Keratinocyte (primary cell): ENCODE results near the gene ANKRD53. TPM values are rescaled to one million over a fixed set of nuclear protein-coding genes. Genes with fewer than 3 reads are reported as not detected.
A peak's percentile ranks its signal among the peaks of the same experiment; 100 is the strongest.

Experiments used
- DNase-seq: peaks from one replicate; pipeline ENCODE4 v3.0.0-alpha.2; 2011; ENCODE audit warnings: low read depth, missing footprints, low spot score
- FAIRE-seq: peaks from 2 replicates; lab custom pipeline; 2011; peaks lifted over from hg19 to GRCh38; lab: Jason Lieb, UNC
- H2AFZ ChIP-seq: 2 replicates; pipeline ENCODE4 v1.6.0; 2012; ENCODE audit warnings: low read length, control low read depth, inconsistent platforms; ENCODE audit not compliant: control insufficient read depth
- H3K27ac ChIP-seq: 2 replicates; pipeline ENCODE4 v1.5.1; 2011; ENCODE audit warnings: low read length; ENCODE audit not compliant: control insufficient read depth, insufficient read depth
- H3K27me3 ChIP-seq: 3 replicates; pipeline ENCODE4 v1.6.0; 2011; ENCODE audit warnings: low read length; ENCODE audit not compliant: control insufficient read depth, insufficient read depth; ENCODE audit errors: extremely low read depth
- H3K36me3 ChIP-seq, 2 experiments: 2 replicates in 1 of 2; 3 replicates in 1 of 2; pipeline ENCODE4 v1.5.1; 2011; ENCODE audit warnings: low read length in 2 of 2, mild to moderate bottlenecking in 1 of 2; ENCODE audit not compliant: control insufficient read depth in 2 of 2, insufficient read depth in 2 of 2; ENCODE audit errors: extremely low read depth in 1 of 2
- H3K4me1 ChIP-seq: 3 replicates; pipeline ENCODE4 v1.5.1; 2011; ENCODE audit warnings: low read length; ENCODE audit not compliant: control insufficient read depth, insufficient read depth; ENCODE audit errors: extremely low read depth
- H3K4me2 ChIP-seq: 3 replicates; pipeline ENCODE4 v1.6.0; 2011; ENCODE audit warnings: low read depth, low read length; ENCODE audit not compliant: control insufficient read depth, insufficient read depth; ENCODE audit errors: extremely low read depth
- H3K4me3 ChIP-seq, 3 experiments: fragments of 200-600 bp in 1 of 3; sonication (generic) in 1 of 3; 2 replicates in 2 of 3; 3 replicates in 1 of 3; pipeline ENCODE4 v1.5.1; 2011 to 2016; ENCODE audit warnings: low read length in 3 of 3, mild to moderate bottlenecking in 3 of 3, control low read depth in 2 of 3, inconsistent platforms in 1 of 3, low read depth in 1 of 3, mixed read lengths in 1 of 3, mixed run types in 1 of 3, moderate library complexity in 1 of 3; ENCODE audit not compliant: control insufficient read depth in 2 of 3, insufficient read depth in 2 of 3; ENCODE audit errors: extremely low read depth in 1 of 3
- H3K79me2 ChIP-seq: 2 replicates; pipeline ENCODE4 v1.6.0; 2012; ENCODE audit warnings: low read length; ENCODE audit not compliant: control insufficient read depth, insufficient read depth
- H3K9ac ChIP-seq: 3 replicates; pipeline ENCODE4 v1.6.0; 2011; ENCODE audit warnings: low read length; ENCODE audit not compliant: control insufficient read depth, insufficient read depth; ENCODE audit errors: extremely low read depth
- H3K9me1 ChIP-seq: 3 replicates; pipeline ENCODE4 v1.6.0; 2011; ENCODE audit warnings: low read length; ENCODE audit not compliant: control insufficient read depth, insufficient read depth; ENCODE audit errors: extremely low read depth
- H3K9me3 ChIP-seq: 2 replicates; pipeline ENCODE4 v1.5.1; 2012; ENCODE audit warnings: low read depth, low read length; ENCODE audit not compliant: control insufficient read depth
- H4K20me1 ChIP-seq: 3 replicates; pipeline ENCODE4 v1.6.0; 2011; ENCODE audit warnings: low read length; ENCODE audit not compliant: control insufficient read depth, insufficient read depth; ENCODE audit errors: extremely low read depth
- EZH2 ChIP-seq: IDR thresholded peaks from one replicate; pipeline ENCODE4 v1.6.1; 2012; ENCODE audit warnings: inconsistent platforms, mild to moderate bottlenecking, low read length, moderate library complexity
- dilution Hi-C: fragments of 300-500 bp; cut with MboI; formaldehyde crosslinking; loops from one replicate; pipeline ENCODE4 v1.7.0; 2020; ENCODE audit warnings: low sequenced_read_pairs; ENCODE audit not compliant: extremely low pct_ligation_motif_present
- polyA minus RNA-seq, 3 experiments: library from RNA; depleted of rRNA, polyadenylated mRNA; stranded (reverse); fragments of >200 nt; gene quantifications; 1 replicate in 1 of 3; 2 replicates in 1 of 3; 3 replicates in 1 of 3; pipeline ENCODE4 v1.2.3, GENCODE V29; 2011
- polyA plus RNA-seq, 5 experiments: library from polyadenylated mRNA; depleted of rRNA in 3 of 5; stranded (reverse) in 3 of 5; stranded (forward) in 1 of 5; unstranded in 1 of 5; fragments of >200 nt; gene quantifications; 1 replicate in 1 of 5; 2 replicates in 3 of 5; 3 replicates in 1 of 5; pipeline versions ENCODE4 v1.2.1 to v1.2.3, GENCODE V29; 2011 to 2012; ENCODE audit warnings: missing spikeins in 2 of 5, low read depth in 1 of 5, low replicate concordance in 1 of 5
- TF ChIP-seq, protein P1 (sequence below), 3 experiments: IDR thresholded peaks in 1 of 3; conservative IDR thresholded peaks in 1 of 3; optimal IDR thresholded peaks in 1 of 3; 2 replicates in 2 of 3; 3 replicates in 1 of 3; pipeline versions ENCODE3 to v1.5.1; 2011; ENCODE audit warnings: low read length in 3 of 3, mild to moderate bottlenecking in 3 of 3, moderate library complexity in 2 of 3, control low read depth in 1 of 3, inconsistent platforms in 1 of 3; ENCODE audit not compliant: insufficient read depth in 2 of 3; ENCODE audit errors: extremely low read depth in 1 of 3

Gene ANKRD53
- polyA plus RNA-seq (0.05 to 0.15 TPM in 2 of 3 replicates, not detected in the other), polyA minus RNA-seq (0.13 TPM in 1 of 3 replicates, not detected in the others)
- polyA plus RNA-seq (2011; ENCODE audit: low read depth): not detected
- polyA plus RNA-seq (2011; cell fraction: cytosol; rRNA removed): 0.04 and 0.13 TPM in 2 replicates
- 0.05 and 0.48 TPM in 2 replicates for polyA plus RNA-seq (2011; cell fraction: nucleus; rRNA removed)
- 0.07 TPM in 1 of 2 replicates, not detected in the other for polyA plus RNA-seq (2012; ENCODE audit: low replicate concordance)
- not detected for polyA minus RNA-seq (2011; cell fraction: cytosol; rRNA and poly(A)+ RNA removed)
- not detected in 2 replicates for polyA minus RNA-seq (2011; cell fraction: nucleus; rRNA and poly(A)+ RNA removed)

DNA sequence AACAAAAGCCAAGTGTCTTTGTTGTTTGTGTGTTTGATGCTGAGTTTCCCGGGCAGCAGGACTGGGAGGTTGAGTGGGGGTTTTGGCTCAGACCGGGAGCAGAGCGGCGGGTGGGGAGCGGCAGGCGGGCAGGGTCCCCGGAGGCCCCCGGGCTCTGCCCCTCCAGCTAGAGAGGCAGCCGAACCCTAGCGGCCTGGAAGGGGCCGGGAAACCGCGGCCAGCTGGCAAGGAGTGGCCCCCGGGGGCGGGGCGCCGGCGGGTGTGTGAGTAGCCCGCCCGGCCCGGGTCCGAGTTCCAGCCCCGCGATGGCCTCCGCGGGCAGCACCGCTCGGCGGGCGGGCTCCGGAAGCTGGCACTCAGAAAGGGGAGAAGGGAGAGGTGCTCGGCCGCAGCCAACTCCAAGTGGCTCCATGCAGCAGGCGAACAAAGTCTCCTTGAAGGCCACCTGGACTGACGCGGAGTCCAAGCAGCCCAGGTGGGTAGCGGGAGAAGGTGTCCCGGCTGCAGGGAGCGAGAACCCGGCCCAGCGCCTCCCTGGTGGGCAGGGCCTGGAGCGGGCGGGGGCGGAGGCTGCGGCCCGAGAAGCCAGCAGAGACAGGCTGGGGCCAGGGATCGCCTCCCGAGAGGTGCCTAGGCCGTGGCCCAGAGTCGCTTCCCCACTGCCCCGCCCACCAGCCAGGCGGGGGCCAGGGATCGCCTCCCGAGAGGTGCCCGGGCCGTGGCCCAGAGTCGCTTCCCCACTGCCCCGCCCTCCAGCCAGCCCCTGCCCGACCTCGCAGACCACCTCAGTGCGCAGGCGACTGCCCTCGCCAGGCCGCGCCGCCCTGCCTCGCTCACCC is at the start of gene ANKRD53:
TSS of gene ANKRD53 (plus strand) at position 290 of the 839 bp plus-strand sequence. CDS start at position 306, 16 bp downstream.
- Histone ChIP-seq H3K79me2 (no peaks in the 10 kb centered on the region), H2AFZ (peak within 1 kb of the TSS; percentile 91), H4K20me1 (no peaks in the 10 kb centered on the region), H3K4me2 (peak within 1 kb of the TSS; percentile 97), H3K9me3 (no peaks in the 10 kb centered on the region), H3K36me3 (no peaks in the 10 kb centered on the region), H3K4me1 (peaks cover 18% of the 10 kb centered on the region), H3K9me1 (no peaks in the 10 kb centered on the region), H3K9ac (peak within 1 kb of the TSS; percentile 64), H3K4me3 (peak within 1 kb of the TSS; percentile 34 to 71 (median 64)), H3K27me3 (no peaks in the 10 kb centered on the region), H3K27ac (peak within 1 kb of the TSS; percentile 40)
- no peak for TF ChIP-seq EZH2
- TF ChIP-seq, protein P1, sequence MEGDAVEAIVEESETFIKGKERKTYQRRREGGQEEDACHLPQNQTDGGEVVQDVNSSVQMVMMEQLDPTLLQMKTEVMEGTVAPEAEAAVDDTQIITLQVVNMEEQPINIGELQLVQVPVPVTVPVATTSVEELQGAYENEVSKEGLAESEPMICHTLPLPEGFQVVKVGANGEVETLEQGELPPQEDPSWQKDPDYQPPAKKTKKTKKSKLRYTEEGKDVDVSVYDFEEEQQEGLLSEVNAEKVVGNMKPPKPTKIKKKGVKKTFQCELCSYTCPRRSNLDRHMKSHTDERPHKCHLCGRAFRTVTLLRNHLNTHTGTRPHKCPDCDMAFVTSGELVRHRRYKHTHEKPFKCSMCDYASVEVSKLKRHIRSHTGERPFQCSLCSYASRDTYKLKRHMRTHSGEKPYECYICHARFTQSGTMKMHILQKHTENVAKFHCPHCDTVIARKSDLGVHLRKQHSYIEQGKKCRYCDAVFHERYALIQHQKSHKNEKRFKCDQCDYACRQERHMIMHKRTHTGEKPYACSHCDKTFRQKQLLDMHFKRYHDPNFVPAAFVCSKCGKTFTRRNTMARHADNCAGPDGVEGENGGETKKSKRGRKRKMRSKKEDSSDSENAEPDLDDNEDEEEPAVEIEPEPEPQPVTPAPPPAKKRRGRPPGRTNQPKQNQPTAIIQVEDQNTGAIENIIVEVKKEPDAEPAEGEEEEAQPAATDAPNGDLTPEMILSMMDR (optimal IDR thresholded peaks at IDR 0.05 in 1 of 3, IDR thresholded peaks at IDR 0.05 in 1 of 3, conservative IDR thresholded peaks at IDR 0.05 in 1 of 3; ENCODE audit: extremely low read depth in 1 of 3, insufficient read depth in 2 of 3, low read length in 3 of 3): no peak
- dilution Hi-C loops: no loop called here
- FAIRE-seq: no peak
- no peak for DNase-seq

DNA sequence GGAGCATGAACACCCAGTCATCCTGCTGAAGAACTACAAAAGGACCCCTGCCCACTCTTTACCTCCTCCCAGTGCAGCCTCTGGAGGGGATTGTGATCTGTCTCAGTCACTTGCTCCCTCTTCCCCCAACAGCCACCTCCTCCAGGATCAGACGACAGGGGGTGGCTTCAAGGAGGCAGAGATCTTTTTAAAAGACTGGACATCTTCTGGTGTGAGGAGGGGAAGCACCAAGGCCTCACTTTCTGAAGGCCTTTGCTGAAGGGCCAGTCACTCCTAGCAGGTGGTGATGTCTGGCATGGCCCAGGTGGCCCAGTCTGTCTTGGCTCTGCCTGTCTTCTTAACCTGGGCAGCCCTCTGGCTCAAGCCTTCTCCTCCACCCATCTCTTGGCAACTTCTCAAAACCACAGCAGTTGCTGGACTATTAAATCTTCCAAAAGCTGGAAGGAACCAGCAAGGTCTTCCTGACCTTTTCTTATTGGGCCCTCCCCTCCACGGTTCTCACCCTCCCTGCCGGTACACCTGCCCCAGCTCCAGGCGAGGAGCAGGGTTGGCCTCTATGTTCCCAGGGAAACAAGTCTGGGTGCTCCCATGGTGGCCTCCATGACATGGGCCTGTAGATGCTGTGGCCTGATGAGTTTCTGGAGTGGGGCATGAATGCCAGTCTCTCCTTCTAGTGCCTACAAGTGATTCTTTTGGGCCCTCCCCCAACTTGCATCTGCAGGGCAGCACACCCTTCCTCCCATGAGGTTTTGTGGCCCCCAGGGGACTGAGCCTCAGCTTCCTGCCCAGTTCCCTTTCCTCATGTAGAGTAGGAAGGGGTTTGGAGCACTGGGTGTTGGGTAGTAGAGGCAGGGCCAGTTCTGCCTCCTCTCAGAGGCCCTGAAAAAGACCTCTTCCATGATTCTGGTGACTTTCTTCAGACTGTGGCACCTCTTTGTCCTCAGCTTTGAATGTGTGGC is 47.8 kb upstream of the ANKRD53 start:
- DNase-seq (no peak), FAIRE-seq (no peak)

More for the DNA sequence above, 47.8 kb upstream of the ANKRD53 start:
- H3K9ac ChIP-seq: no peak overlapping the region
- H3K9me3 ChIP-seq: no peaks in the 10 kb centered on the region
- H3K4me2 ChIP-seq: no peak overlapping the region
- H3K36me3 ChIP-seq: no peaks in the 10 kb centered on the region
- peaks cover 19% of the 10 kb centered on the region for H3K27me3 ChIP-seq
- H3K4me1 ChIP-seq: no peaks in the 10 kb centered on the region
- no peaks in the 10 kb centered on the region for H3K79me2 ChIP-seq
- TF ChIP-seq, protein P1 (optimal IDR thresholded peaks at IDR 0.05 in 1 of 3, IDR thresholded peaks at IDR 0.05 in 1 of 3, conservative IDR thresholded peaks at IDR 0.05 in 1 of 3; ENCODE audit: extremely low read depth in 1 of 3, insufficient read depth in 2 of 3, low read length in 3 of 3): no peak
- no peak for TF ChIP-seq EZH2
- dilution Hi-C loops: no loop called here
- H2AFZ ChIP-seq: no peak overlapping the region
- H4K20me1 ChIP-seq: no peaks in the 10 kb centered on the region
- no peak overlapping the region for H3K27ac ChIP-seq
- no peak overlapping the region for H3K4me3 ChIP-seq
- no peaks in the 10 kb centered on the region for H3K9me1 ChIP-seq
